Activated CD8-positive, alpha-beta memory T cell treated with anti-CD3 and anti-CD28 coated beads, Interleukin-2, amount 50 U/mL, for 24 hours (primary cell): ENCODE measurements around the gene SYNGAP1.
"Not testable (repeated sequence)": the region's sequence is repeated elsewhere in the genome, so short reads cannot be mapped to it uniquely, and the experiment has no call there.

ENCODE experiments used
- DNase-seq: peaks from one replicate; pipeline ENCODE4 v3.0.0-alpha.2; 2020; ENCODE audit errors: extremely low read depth

The SYNGAP1 gene

GRCh38 chr6:33469661-33470060 lies 49.8 kb downstream of the SYNGAP1 start:
- DNase-seq: no peak

DNA sequence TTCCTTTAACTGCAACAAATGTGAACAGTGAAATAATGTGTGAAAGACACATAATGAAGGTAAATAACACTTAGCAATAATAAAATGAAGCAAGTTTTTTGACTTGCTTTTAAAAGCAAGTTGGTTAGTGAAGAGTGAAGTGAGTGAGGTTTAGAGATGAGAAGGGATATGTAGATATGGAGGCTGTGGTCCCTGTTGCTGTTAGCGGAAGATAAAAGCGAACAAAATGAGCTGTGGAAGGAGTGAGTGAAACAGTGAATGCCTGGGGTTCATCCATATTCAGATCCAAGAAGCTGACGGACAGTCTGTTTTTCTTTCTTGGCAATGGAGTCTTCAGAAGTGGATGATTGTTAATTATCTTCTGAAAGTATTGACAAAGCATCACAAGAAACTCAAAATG lies 58.0 kb downstream of the SYNGAP1 start:
- DNase-seq: no peak

GRCh38 chr6:33481192-33481591 lies 61.3 kb downstream of the SYNGAP1 start:
- no peak for DNase-seq

- not testable (repeated sequence) for DNase-seq
These were observed 62.8 kb downstream of the SYNGAP1 start for GRCh38 chr6:33482620-33483019.

DNA sequence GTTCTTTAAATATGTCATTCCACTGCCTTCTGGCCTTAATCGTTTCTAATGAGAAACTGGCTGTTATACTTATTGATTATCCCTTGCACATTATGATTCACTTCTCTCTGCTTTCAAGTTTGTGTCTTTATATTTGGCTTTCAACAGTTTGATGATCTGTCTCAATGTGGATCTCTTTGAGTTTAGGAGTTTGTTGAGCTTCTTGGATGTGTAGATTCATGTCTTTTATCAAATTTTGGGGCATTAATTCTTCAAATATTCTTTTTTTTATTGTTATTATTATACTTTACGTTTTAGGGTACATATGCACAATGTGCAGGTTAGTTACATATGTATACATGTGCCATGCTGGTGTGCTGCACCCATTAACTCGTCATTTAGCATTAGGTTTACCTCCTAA lies 63.8 kb downstream of the SYNGAP1 start:
- DNase-seq: no peak

GRCh38 chr6:33484673-33485262 lies 64.9 kb downstream of the SYNGAP1 start:
- DNase-seq: not testable (repeated sequence)

- DNase-seq: not testable (repeated sequence)
These were observed 65.8 kb downstream of the SYNGAP1 start for GRCh38 chr6:33485680-33486079.

DNA sequence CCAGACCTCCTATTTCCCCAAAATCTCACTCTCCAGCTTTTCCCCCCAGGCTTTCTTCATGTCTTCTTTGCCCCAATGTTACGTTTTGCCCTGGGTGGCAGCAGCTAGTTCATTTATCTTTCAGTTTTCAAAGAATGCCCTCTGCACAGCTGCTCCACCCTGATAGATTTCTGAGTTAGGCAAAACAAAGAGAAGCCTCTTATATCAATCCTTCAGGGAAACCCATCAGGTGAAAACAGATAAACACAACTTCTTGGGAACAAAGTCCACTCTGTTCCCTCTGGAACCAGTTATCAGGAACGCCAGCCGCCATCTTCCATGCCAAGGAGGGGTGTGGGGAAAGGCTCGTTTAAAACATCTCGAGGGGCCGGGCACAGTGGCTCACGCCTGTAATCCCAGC lies 68.5 kb downstream of the SYNGAP1 start:
- DNase-seq: no peak

DNA sequence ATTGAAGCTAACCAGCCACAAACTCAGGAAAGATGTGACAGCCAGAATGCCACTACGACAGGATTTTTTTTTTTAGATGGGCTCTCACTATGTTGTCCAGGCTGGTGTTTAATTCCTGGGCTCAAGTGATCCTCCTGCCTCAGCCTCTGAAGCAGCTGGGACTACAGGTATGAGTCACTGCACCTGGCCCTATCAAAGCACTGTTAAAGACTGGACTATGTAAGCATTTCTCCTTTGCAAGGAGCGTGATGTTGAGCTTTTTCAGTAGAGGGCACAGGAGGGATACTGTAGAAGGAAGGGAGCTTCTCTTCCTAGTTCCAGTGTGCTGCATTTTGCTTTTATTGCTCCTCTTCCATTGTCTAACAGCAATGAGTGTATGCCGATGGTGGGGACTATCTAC lies 70.3 kb downstream of the SYNGAP1 start:
- DNase-seq: no peak

DNA sequence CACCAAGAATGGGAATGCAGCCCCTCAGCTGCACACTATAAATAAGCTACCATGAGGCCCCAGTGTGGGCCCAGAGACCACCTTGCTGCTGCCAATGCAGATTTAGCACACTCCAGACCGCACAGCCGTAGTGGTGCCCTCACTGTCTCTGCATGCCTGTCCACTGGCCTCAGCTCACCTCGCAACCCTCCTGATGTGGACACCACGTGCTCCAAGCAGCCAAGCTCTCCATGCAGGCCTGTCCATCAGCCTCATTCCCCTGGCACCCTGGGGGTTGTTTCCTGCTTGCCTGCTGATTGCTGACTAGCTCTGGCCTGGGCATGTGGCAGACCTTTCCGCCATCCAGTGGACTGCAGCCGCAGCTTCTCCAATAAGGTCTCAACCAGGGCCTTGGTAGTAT lies 70.8 kb downstream of the SYNGAP1 start:
- DNase-seq: no peak

DNA sequence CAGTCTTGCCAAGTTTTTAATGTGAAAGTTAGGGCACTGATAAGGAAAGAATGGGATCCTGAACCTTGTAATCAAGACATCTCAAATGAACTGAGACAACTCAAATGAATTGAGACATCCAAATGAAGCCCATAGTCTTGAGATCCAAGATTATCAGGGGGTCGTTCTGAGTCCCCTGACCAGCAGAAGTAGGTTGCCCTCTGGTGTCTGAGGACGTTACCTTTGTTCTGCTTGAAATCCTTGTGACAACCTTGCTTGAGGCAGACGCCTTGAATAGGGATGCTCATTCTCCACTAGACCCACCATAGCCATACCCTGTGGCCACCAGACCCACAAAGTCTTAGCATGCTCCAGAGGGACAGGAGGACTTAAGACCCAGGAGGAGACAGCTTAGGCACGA lies 72.2 kb downstream of the SYNGAP1 start:
- no peak for DNase-seq

DNA sequence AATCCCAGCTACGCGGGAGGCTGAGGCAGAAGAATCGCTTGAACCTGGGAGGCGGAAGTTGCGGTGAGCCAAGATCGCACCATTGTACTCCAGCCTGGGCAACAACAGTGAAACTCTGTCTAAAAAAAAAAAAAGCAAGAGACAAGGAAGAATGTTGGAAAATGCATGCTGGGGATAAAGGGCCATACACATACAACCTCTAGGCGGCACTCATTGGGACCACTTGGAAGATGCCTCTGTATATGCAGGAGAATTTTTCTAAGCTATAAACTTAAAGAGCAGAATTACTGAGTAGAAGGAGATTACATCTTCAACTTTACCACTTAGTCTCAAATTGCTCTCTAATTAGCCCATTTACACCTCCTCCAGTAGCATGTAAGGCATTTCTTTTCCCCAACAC lies 77.3 kb downstream of the SYNGAP1 start:
- no peak for DNase-seq

- no peak for DNase-seq
These were observed 82.6 kb downstream of the SYNGAP1 start for GRCh38 chr6:33502486-33502885.

- DNase-seq: no peak
These were observed 84.6 kb downstream of the SYNGAP1 start for GRCh38 chr6:33504486-33504885.
